UCSD-AML1 (cell line): ENCODE data around the gene BRAF.
A peak's percentile ranks its signal among the peaks of the same experiment; 100 is the strongest.
"Not testable (repeated sequence)": the region's sequence is repeated elsewhere in the genome, so short reads cannot be mapped to it uniquely, and the experiment has no call there.

ENCODE experiments used
- DNase-seq: peaks from one replicate; lab custom pipeline; 2025; ENCODE audit not compliant: unreplicated experiment; lab: John Stamatoyannopoulos, UW

Gene BRAF

GRCh38 chr7:140881507-140882228, 43.1 kb downstream of the BRAF start:
- DNase-seq: no peak

- no peak for DNase-seq
These were observed 47.5 kb downstream of the BRAF start for GRCh38 chr7:140877249-140877524.

- DNase-seq: no peak
These were observed 48.0 kb downstream of the BRAF start for GRCh38 chr7:140876519-140877248.

- DNase-seq: no peak
These were observed 51.3 kb downstream of the BRAF start for GRCh38 chr7:140873434-140873833.

- no peak for DNase-seq
These were observed 54.7 kb downstream of the BRAF start for GRCh38 chr7:140870003-140870402.

GRCh38 chr7:140869430-140869829, 55.3 kb downstream of the BRAF start:
- DNase-seq: no peak

GRCh38 chr7:140867467-140868462, 57.0 kb downstream of the BRAF start:
- no peak for DNase-seq

GRCh38 chr7:140866926-140867325, 57.8 kb downstream of the BRAF start:
- DNase-seq: no peak

GRCh38 chr7:140864732-140865131, 60.0 kb downstream of the BRAF start:
- DNase-seq: no peak

- no peak for DNase-seq
These were observed 60.9 kb downstream of the BRAF start for GRCh38 chr7:140863867-140864266.

- no peak for DNase-seq
These were observed 61.5 kb downstream of the BRAF start for GRCh38 chr7:140863184-140863583.

GRCh38 chr7:140857048-140857447, 67.7 kb downstream of the BRAF start:
- no peak for DNase-seq

GRCh38 chr7:140841166-140841715, 83.5 kb downstream of the BRAF start:
- DNase-seq: no peak

- no peak for DNase-seq
These were observed 93.0 kb downstream of the BRAF start for GRCh38 chr7:140831724-140832123.

GRCh38 chr7:140829720-140830119, 95.0 kb downstream of the BRAF start:
- no peak for DNase-seq

GRCh38 chr7:140828741-140829140, 96.0 kb downstream of the BRAF start:
- no peak for DNase-seq

- DNase-seq: not testable (repeated sequence)
These were observed 107.3 kb downstream of the BRAF start for GRCh38 chr7:140817383-140817782.

- peak; percentile 13 for DNase-seq
These were observed 113.7 kb downstream of the BRAF start for GRCh38 chr7:140810830-140811556.

- DNase-seq: no peak
These were observed 114.3 kb downstream of the BRAF start for GRCh38 chr7:140810385-140810784.

GRCh38 chr7:140778975-140779374, 145.8 kb downstream of the BRAF start:
- DNase-seq: no peak

- no peak for DNase-seq
These were observed 146.2 kb downstream of the BRAF start for GRCh38 chr7:140778568-140778967.
